Heart left ventricle (tissue), 16 donors: Measurements from ENCODE around the gene OR51I2. TPM values are rescaled to one million over a fixed set of nuclear protein-coding genes. Genes with fewer than 3 reads are reported as not detected.

Experiments used
- ATAC-seq, 4 donors: fragments of 200-7000 bp; cut with Tn5 transposase; one replicate each; pipeline ENCODE4 v1.9.1; 2020 to 2022; ENCODE audit warnings: moderate library complexity in 4 of 4, mild to moderate bottlenecking in 3 of 4, moderate number of reproducible peaks in 1 of 4
- DNase-seq, 5 donors: peaks; one replicate each; pipeline ENCODE4 v3.0.0-alpha.2; 2020
- H3K27ac ChIP-seq, 12 donors: fragments of 200-600 bp; sonication (generic) in 4 of 12; one replicate each; pipeline versions ENCODE4 v1.5.0 to v1.8.0; 2016 to 2022; ENCODE audit warnings: mild to moderate bottlenecking in 2 of 12
- H3K27me3 ChIP-seq, 9 donors: fragments of 200-600 bp; sonication (generic) in 2 of 9; one replicate each; pipeline versions ENCODE4 v1.5.1 to v1.8.0; 2016 to 2022; ENCODE audit warnings: mild to moderate bottlenecking in 3 of 9
- H3K36me3 ChIP-seq, 9 donors: fragments of 200-600 bp; sonication (generic) in 2 of 9; one replicate each; pipeline versions ENCODE4 v1.5.0 to v1.8.0; 2018 to 2022; ENCODE audit warnings: mild to moderate bottlenecking in 2 of 9
- H3K4me1 ChIP-seq, 12 donors: fragments of 200-600 bp; sonication (generic) in 4 of 12; one replicate each; pipeline versions ENCODE4 v1.5.0 to v1.8.0; 2016 to 2022; ENCODE audit warnings: mild to moderate bottlenecking in 3 of 12
- H3K4me3 ChIP-seq, 12 donors: fragments of 200-600 bp; sonication (generic) in 4 of 12; one replicate each; pipeline versions ENCODE4 v1.5.0 to v1.8.0; 2017 to 2022; ENCODE audit warnings: mild to moderate bottlenecking in 9 of 12, moderate library complexity in 4 of 12
- H3K9me3 ChIP-seq, 12 donors: fragments of 200-600 bp; sonication (generic) in 4 of 12; one replicate each; pipeline versions ENCODE4 v1.5.0 to v1.8.0; 2016 to 2022; ENCODE audit warnings: mild to moderate bottlenecking in 1 of 12
- CTCF ChIP-seq, 12 donors: fragments of 200-600 bp; sonication (generic) in 4 of 12; IDR thresholded peaks; one replicate each; pipeline versions ENCODE4 v1.5.0 to v1.8.0; 2018 to 2022; ENCODE audit warnings: antibody characterized with exemption in 12 of 12, mild to moderate bottlenecking in 5 of 12
- POLR2A ChIP-seq, 2 donors: fragments of 450-650 bp; IDR thresholded peaks; one replicate each; pipeline ENCODE4 v1.6.1; 2017; ENCODE audit warnings: antibody characterized with exemption in 2 of 2, mild to moderate bottlenecking in 2 of 2, moderate library complexity in 2 of 2
- WGBS, 4 donors: extraction: QIAGEN DNeasy Blood & Tissue Kit in 2 of 4; methylation state at CpG; one replicate each; pipeline versions ENCODE4 v1.1.5 to v1.1.7; 2013 to 2018; 5-methylcytosine and 5-hydroxymethylcytosine counted together
- intact Hi-C, 10 donors: fragments of 100-400 bp; cut with DNase I; formaldehyde crosslinking; loops; one replicate each; pipeline versions ENCODE4 v1.11.1 to v1.14.2; 2022
- polyA plus RNA-seq, 2 donors: library from polyadenylated mRNA; stranded (reverse); fragments of 200-250 nt; gene quantifications; one replicate each; pipeline ENCODE4 v1.2.3, GENCODE V29; 2013
- total RNA-seq, 9 donors: library from RNA; depleted of rRNA in 2 of 9; stranded (reverse); fragments of >200 nt in 2 of 9; fragmentation: NEBNext Ultra II Directional in 3 of 9; extraction: Animal tissue kit (Norgen Biotek cat#: 25700) in 3 of 9; gene quantifications; one replicate each; pipeline versions ENCODE4 v1.1.0 to v1.2.4, GENCODE V29; 2016 to 2023
- donor health status: ischemic (EF 13 %, LVEDD 7.1; RV severe dilation, severe dysfunction).
- donor health status: healthy with polysubstance abuse.
- donor health status: DM: no; HTN: yes; CAD: no.
- donor health status: DM: no; HTN: no; CAD: no.
- donor health status: ischemic (EF 25% LVEDD 6.9; RV normal size, moderate dysfunction).
- donor health status: ischemic (EF 25% LVEDD 5.7; RV mildly dilated, moderate dysfunction).
- donor health status: healthy.
- donor health status: DM: yes; HTN: yes; CAD: no.
- donor health status: ischemic (EF 35%, LVEDD 5.7; RV mildly dilated, moderate dysfunction).
- donor health status: nonischemic (EF 11% LVEDD 7.7; RV severe dilation, severe dysfunction).
- donor health status: DM: yes; HTN: yes; CAD: no.
- donor health status: PGD.
- donor health status: ischemic (EF 29% LVEDD 5.4; RV normal size, mild dysfunction).
- donor health status: nonischemic (EF 23%, LVEDD 6.1; RV moderate dilation, normal function).

OR51I2 gene
- total and polyA plus RNA-seq, 11 donors: not detected

GRCh38 chr11:5423131-5423530 lies 26.0 kb upstream of the OR51I2 start:
- no peak for ATAC-seq
- no peaks in the 10 kb centered on the region for H3K27me3 ChIP-seq
- H3K36me3 ChIP-seq: no peaks in the 10 kb centered on the region
- no peak for DNase-seq
- intact Hi-C loops: no loop called here
- no peaks in the 10 kb centered on the region for H3K4me1 ChIP-seq
- no peak overlapping the region for H3K27ac ChIP-seq
- no peak overlapping the region for H3K4me3 ChIP-seq
- 57 to 73% (median 70%) methylated on average over 3 of the region's 3 CpGs for WGBS, 4 donors
- H3K9me3 ChIP-seq: no peaks in the 10 kb centered on the region
- TF ChIP-seq POLR2A (IDR thresholded peaks at IDR 0.05): no peak
- no peak for TF ChIP-seq CTCF (IDR thresholded peaks at IDR 0.05)

GRCh38 chr11:5441414-5441813 lies 7.7 kb upstream of the OR51I2 start, which contains the start of gene OR51I1:
OR51I1 (minus strand) TSS chr11:5441514; CDS start chr11:5441514, 0 bp downstream.
- intact Hi-C loops: no loop called here
- ATAC-seq: no peak

GRCh38 chr11:5443835-5444393 lies 5.2 kb upstream of the OR51I2 start:
- TF ChIP-seq CTCF (IDR thresholded peaks at IDR 0.05): no peak
- no peak for TF ChIP-seq POLR2A (IDR thresholded peaks at IDR 0.05)
- Histone ChIP-seq H3K36me3 (no peaks in the 10 kb centered on the region), H3K27ac (no peak overlapping the region), H3K9me3 (no peaks in the 10 kb centered on the region), H3K4me1 (no peaks in the 10 kb centered on the region), H3K27me3 (no peaks in the 10 kb centered on the region), H3K4me3 (no peak overlapping the region)
- intact Hi-C loops: no loop called here
- WGBS, 4 donors: 22 to 65% (median 56%) methylated on average over 2 of the region's 2 CpGs
- ATAC-seq (no peak), DNase-seq (no peak)

More at GRCh38 chr11:5441414-5441813, 7.7 kb upstream of the OR51I2 start, which contains the start of gene OR51I1:
- no peak within 1 kb of the TSS for H3K27ac ChIP-seq
- TF ChIP-seq CTCF (IDR thresholded peaks at IDR 0.05) (no peak), POLR2A (IDR thresholded peaks at IDR 0.05) (no peak)
- 25 to 47% (median 26%) methylated on average over 2 of the region's 2 CpGs for WGBS, 4 donors
- no peaks in the 10 kb centered on the region for H3K4me1 ChIP-seq
- no peaks in the 10 kb centered on the region for H3K9me3 ChIP-seq
- H3K27me3 ChIP-seq: no peaks in the 10 kb centered on the region
- DNase-seq: no peak
- H3K4me3 ChIP-seq: no peak within 1 kb of the TSS
- H3K36me3 ChIP-seq: no peaks in the 10 kb centered on the region

GRCh38 chr11:5449432-5449831 lies 309 bp downstream of the OR51I2 start:
- no peak for DNase-seq
- intact Hi-C loops: no loop called here
- Histone ChIP-seq H3K4me1 (no peaks in the 10 kb centered on the region), H3K27ac (no peak overlapping the region), H3K4me3 (no peak overlapping the region), H3K9me3 (no peaks in the 10 kb centered on the region), H3K27me3 (no peaks in the 10 kb centered on the region), H3K36me3 (no peaks in the 10 kb centered on the region)
- 78 to 82% (median 80%) methylated on average over 4 of the region's 4 CpGs for WGBS, 4 donors
- TF ChIP-seq CTCF (IDR thresholded peaks at IDR 0.05) (no peak), POLR2A (IDR thresholded peaks at IDR 0.05) (no peak)
- ATAC-seq: no peak
